ENCODE results near the gene ELP1.
"Not testable (repeated sequence)": the region's sequence is repeated elsewhere in the genome, so short reads cannot be mapped to it uniquely, and the experiment has no call there.

Gene ELP1

GRCh38 chr9:108933718-108934322 lies at the start of gene ELP1:
Gene ELP1, minus strand, starts transcription at chr9:108934124. Its CDS starts 2,978 bp downstream, at chr9:108931146.
- peak; percentile 82 for DNase-seq (ENCODE audit: low read depth, low spot score)

- no peak for DNase-seq (ENCODE audit: low read depth, low spot score)
Observed at GRCh38 chr9:108980893-108981292, 47.0 kb upstream of the ELP1 start.

- DNase-seq (ENCODE audit: low read depth, low spot score), result no peak
Observed at GRCh38 chr9:108978205-108978604, 44.3 kb upstream of the ELP1 start.

GRCh38 chr9:108973895-108974294 lies 40.0 kb upstream of the ELP1 start:
- no peak for DNase-seq (ENCODE audit: low read depth, low spot score)

GRCh38 chr9:108972626-108973209 lies 38.8 kb upstream of the ELP1 start:
- no peak for DNase-seq (ENCODE audit: low read depth, low spot score)

GRCh38 chr9:108972186-108972585 lies 38.3 kb upstream of the ELP1 start:
- DNase-seq (ENCODE audit: low read depth, low spot score), result no peak

GRCh38 chr9:108971392-108971791 lies 37.5 kb upstream of the ELP1 start:
- not testable (repeated sequence) for DNase-seq (ENCODE audit: low read depth, low spot score)

GRCh38 chr9:108967916-108968315 lies 34.0 kb upstream of the ELP1 start:
- no peak for DNase-seq (ENCODE audit: low read depth, low spot score)

- DNase-seq (ENCODE audit: low read depth, low spot score), result no peak
Observed at GRCh38 chr9:108963459-108964143, 29.7 kb upstream of the ELP1 start.

GRCh38 chr9:108961151-108961550 lies 27.2 kb upstream of the ELP1 start:
- DNase-seq (ENCODE audit: low read depth, low spot score), result no peak

- no peak for DNase-seq (ENCODE audit: low read depth, low spot score)
Observed at GRCh38 chr9:108960331-108960730, 26.4 kb upstream of the ELP1 start.

GRCh38 chr9:108956631-108957026 lies 22.7 kb upstream of the ELP1 start:
- no peak for DNase-seq (ENCODE audit: low read depth, low spot score)

GRCh38 chr9:108956022-108956630 lies 22.2 kb upstream of the ELP1 start:
- DNase-seq (ENCODE audit: low read depth, low spot score), result no peak

- peak; percentile 36 for DNase-seq (ENCODE audit: low read depth, low spot score)
Observed at GRCh38 chr9:108953983-108954574, 20.2 kb upstream of the ELP1 start.

GRCh38 chr9:108951578-108951977 lies 17.7 kb upstream of the ELP1 start:
- DNase-seq (ENCODE audit: low read depth, low spot score), result no peak

GRCh38 chr9:108950168-108950567 lies 16.2 kb upstream of the ELP1 start:
- no peak for DNase-seq (ENCODE audit: low read depth, low spot score)

GRCh38 chr9:108939975-108940374 lies 6.1 kb upstream of the ELP1 start:
- DNase-seq (ENCODE audit: low read depth, low spot score), result no peak

GRCh38 chr9:108937561-108938305 lies 3.8 kb upstream of the ELP1 start:
- DNase-seq (ENCODE audit: low read depth, low spot score), result no peak

GRCh38 chr9:108934323-108934893 lies 484 bp upstream of the ELP1 start, which contains the start of gene ABITRAM:
Gene ABITRAM, plus strand, starts transcription at chr9:108934400. Its CDS starts 87 bp downstream, at chr9:108934487.
- DNase-seq (ENCODE audit: low read depth, low spot score), result peak; percentile 4

- no peak for DNase-seq (ENCODE audit: low read depth, low spot score)
Observed at GRCh38 chr9:108933231-108933717, 650 bp downstream of the ELP1 start.

- DNase-seq (ENCODE audit: low read depth, low spot score), result no peak
Observed at GRCh38 chr9:108928386-108928785, 5.5 kb downstream of the ELP1 start.

Data from smooth muscle cell of the brain vasculature (primary cell).